ENCODE measurements around the gene KIF21A.

KIF21A gene

GRCh38 chr12:39441189-39441962, 1.5 kb downstream of the KIF21A start:
- no peak overlapping the region for H3K27ac ChIP-seq (replicated peaks)

GRCh38 chr12:39440781-39441180, 2.1 kb downstream of the KIF21A start:
- Histone ChIP-seq H3K4me3 (replicated peaks; ENCODE audit: insufficient read depth, low read length) (no peak overlapping the region), H3K27me3 (ENCODE audit: insufficient read depth, poor library complexity, severe bottlenecking) (peaks cover 24% of the 10 kb centered on the region), H3K27ac (replicated peaks) (no peak overlapping the region)
- no peak for DNase-seq (ENCODE audit: low read depth in 1 of 2, low spot score in 1 of 2)
- TF ChIP-seq POLR2AphosphoS5 (IDR thresholded peaks at IDR 0.05; ENCODE audit: low read depth) (no peak), GABPA (IDR thresholded peaks at IDR 0.05; ENCODE audit: low read depth) (no peak), REST (IDR thresholded peaks at IDR 0.05; ENCODE audit: insufficient replicate concordance, low read depth) (no peak), SPI1 (IDR thresholded peaks at IDR 0.05; ENCODE audit: borderline replicate concordance, low read depth) (no peak), CTCF (IDR thresholded peaks at IDR 0.05; ENCODE audit: insufficient read depth, low read length) (no peak)

More at GRCh38 chr12:39441189-39441962, 1.5 kb downstream of the KIF21A start:
- no peak overlapping the region for H3K4me3 ChIP-seq (replicated peaks; ENCODE audit: insufficient read depth, low read length)
- H3K27me3 ChIP-seq (ENCODE audit: insufficient read depth, poor library complexity, severe bottlenecking) = peaks cover 24% of the 10 kb centered on the region
- TF ChIP-seq POLR2AphosphoS5 (IDR thresholded peaks at IDR 0.05; ENCODE audit: low read depth) = no peak
- no peak for TF ChIP-seq GABPA (IDR thresholded peaks at IDR 0.05; ENCODE audit: low read depth)
- no peak for TF ChIP-seq REST (IDR thresholded peaks at IDR 0.05; ENCODE audit: insufficient replicate concordance, low read depth)
- no peak for TF ChIP-seq CTCF (IDR thresholded peaks at IDR 0.05; ENCODE audit: insufficient read depth, low read length)
- TF ChIP-seq SPI1 (IDR thresholded peaks at IDR 0.05; ENCODE audit: borderline replicate concordance, low read depth) = no peak
- no peak for DNase-seq (ENCODE audit: low read depth in 1 of 2, low spot score in 1 of 2)

- no peak for DNase-seq (ENCODE audit: low read depth in 1 of 2, low spot score in 1 of 2)
- TF ChIP-seq REST (IDR thresholded peaks at IDR 0.05; ENCODE audit: insufficient replicate concordance, low read depth) (no peak), POLR2AphosphoS5 (IDR thresholded peaks at IDR 0.05; ENCODE audit: low read depth) (no peak), SPI1 (IDR thresholded peaks at IDR 0.05; ENCODE audit: borderline replicate concordance, low read depth) (no peak), GABPA (IDR thresholded peaks at IDR 0.05; ENCODE audit: low read depth) (no peak), CTCF (IDR thresholded peaks at IDR 0.05; ENCODE audit: insufficient read depth, low read length) (no peak)
- Histone ChIP-seq H3K4me3 (replicated peaks; ENCODE audit: insufficient read depth, low read length) (no peak overlapping the region), H3K27ac (replicated peaks) (no peak overlapping the region), H3K27me3 (ENCODE audit: insufficient read depth, poor library complexity, severe bottlenecking) (peaks cover 24% of the 10 kb centered on the region)
These were observed 2.8 kb downstream of the KIF21A start for GRCh38 chr12:39440101-39440500.
